Epidermal melanocyte (primary cell): ENCODE data around the gene LOXL1.

Source experiments
- DNase-seq: peaks from one replicate; pipeline ENCODE4 v3.0.0; 2011; ENCODE audit warnings: low spot score; ENCODE audit not compliant: insufficient read length

The LOXL1 gene

GRCh38 chr15:73991726-73992593, 65.7 kb downstream of the LOXL1 start, which contains the start of gene STOML1:
STOML1 (minus strand) TSS chr15:73992295; CDS start chr15:73992223, 72 bp downstream.
- peak; percentile 93 for DNase-seq

GRCh38 chr15:73992594-73992898, 66.3 kb downstream of the LOXL1 start:
- DNase-seq = no peak

- no peak for DNase-seq
These were observed 67.1 kb downstream of the LOXL1 start for GRCh38 chr15:73993211-73993994.

- peak; percentile 96 for DNase-seq
These were observed 68.2 kb downstream of the LOXL1 start, which contains the start of gene PML for GRCh38 chr15:73994413-73994883. PML (plus strand) TSS chr15:73994716; CDS start chr15:73994813, 97 bp downstream.

GRCh38 chr15:73994912-73995622, 68.8 kb downstream of the LOXL1 start:
- DNase-seq = no peak

- no peak for DNase-seq
These were observed 70.0 kb downstream of the LOXL1 start for GRCh38 chr15:73996267-73996666.

GRCh38 chr15:73996939-73997338, 70.7 kb downstream of the LOXL1 start:
- no peak for DNase-seq

- DNase-seq = no peak
These were observed 71.7 kb downstream of the LOXL1 start for GRCh38 chr15:73997986-73998385.
